Endothelial cell (in vitro differentiated cells): Measurements from ENCODE around the gene SLC12A9. TPM values are rescaled to one million over a fixed set of nuclear protein-coding genes. Genes with fewer than 3 reads are reported as not detected.
A peak's percentile ranks its signal among the peaks of the same experiment; 100 is the strongest.

ENCODE experiments used
- DNase-seq: peaks from one replicate; pipeline ENCODE4 v3.0.0; 2021; ENCODE audit warnings: low spot score
- H3K27ac Mint-ChIP-seq: one replicate; pipeline ENCODE4 v1.8.0; 2021; ENCODE audit warnings: mixed read lengths, inconsistent platforms; ENCODE audit not compliant: unreplicated experiment
- H3K27me3 Mint-ChIP-seq: one replicate; pipeline ENCODE4 v1.8.0; 2021; ENCODE audit warnings: mild to moderate bottlenecking, moderate library complexity, mixed read lengths, inconsistent platforms; ENCODE audit not compliant: unreplicated experiment
- H3K36me3 Mint-ChIP-seq: one replicate; pipeline ENCODE4 v1.8.0; 2021; ENCODE audit warnings: mild to moderate bottlenecking, low read depth, mixed read lengths, inconsistent platforms; ENCODE audit not compliant: unreplicated experiment
- H3K4me1 Mint-ChIP-seq: one replicate; pipeline ENCODE4 v1.8.0; 2021; ENCODE audit warnings: mild to moderate bottlenecking, mixed read lengths, inconsistent platforms; ENCODE audit not compliant: unreplicated experiment
- H3K4me3 Mint-ChIP-seq: one replicate; pipeline ENCODE4 v1.8.0; 2021; ENCODE audit warnings: mild to moderate bottlenecking, mixed read lengths, inconsistent platforms; ENCODE audit not compliant: unreplicated experiment
- H3K9me3 Mint-ChIP-seq: one replicate; pipeline ENCODE4 v1.8.0; 2021; ENCODE audit warnings: mixed read lengths, inconsistent platforms; ENCODE audit not compliant: unreplicated experiment
- CTCF ChIP-seq: fragments of 200-600 bp; sonication (generic); IDR thresholded peaks from one replicate; pipeline ENCODE4 v1.5.0; 2021; ENCODE audit warnings: antibody characterized with exemption; ENCODE audit not compliant: unreplicated experiment
- total RNA-seq: library from RNA; stranded (reverse); fragmentation: NEBNext Ultra II Directional; extraction: Animal tissue kit (Norgen Biotek cat#: 25700); gene quantifications from one replicate; pipeline ENCODE4 v1.2.1, GENCODE V29; 2021; ENCODE audit not compliant: unreplicated experiment

The SLC12A9 gene
- total RNA-seq, 1 donor from 2014 or later: 60.5 TPM

- Mint-ChIP-seq H3K4me3 (no peak overlapping the region), H3K36me3 (peaks cover 60% of the 10 kb centered on the region)
Observed at GRCh38 chr7:100880645-100881044, 28.1 kb downstream of the SLC12A9 start.

GRCh38 chr7:100881136-100881535 is 28.6 kb downstream of the SLC12A9 start:
- DNase-seq: no peak
- Mint-ChIP-seq H3K9me3 (no peaks in the 10 kb centered on the region), H3K4me3 (no peak overlapping the region), H3K27ac (peak overlapping the region; percentile 48), H3K36me3 (peaks cover 64% of the 10 kb centered on the region), H3K27me3 (peaks cover 13% of the 10 kb centered on the region), H3K4me1 (peaks cover 45% of the 10 kb centered on the region)
- TF ChIP-seq CTCF: no peak

More at GRCh38 chr7:100880645-100881044, 28.1 kb downstream of the SLC12A9 start:
- Mint-ChIP-seq H3K27ac (peak overlapping the region; percentile 18), H3K9me3 (no peaks in the 10 kb centered on the region), H3K4me1 (peaks cover 45% of the 10 kb centered on the region), H3K27me3 (peaks cover 13% of the 10 kb centered on the region)
- TF ChIP-seq CTCF: no peak
- DNase-seq: no peak

- no peak for DNase-seq
- Mint-ChIP-seq H3K4me1 (peaks cover 46% of the 10 kb centered on the region), H3K27ac (no peak overlapping the region), H3K36me3 (peaks cover 68% of the 10 kb centered on the region), H3K9me3 (no peaks in the 10 kb centered on the region), H3K4me3 (no peak overlapping the region), H3K27me3 (peaks cover 10% of the 10 kb centered on the region)
- TF ChIP-seq CTCF: no peak
Observed at GRCh38 chr7:100882201-100882600, 29.7 kb downstream of the SLC12A9 start.

- Mint-ChIP-seq H3K9me3 (no peaks in the 10 kb centered on the region), H3K4me3 (peak overlapping the region; percentile 88), H3K27ac (peak overlapping the region; percentile 92), H3K36me3 (peaks cover 76% of the 10 kb centered on the region), H3K27me3 (peaks cover 15% of the 10 kb centered on the region), H3K4me1 (peaks cover 52% of the 10 kb centered on the region)
- no peak for TF ChIP-seq CTCF
- no peak for DNase-seq
Observed at GRCh38 chr7:100882785-100883526, 30.4 kb downstream of the SLC12A9 start.

GRCh38 chr7:100884736-100885439 is 32.4 kb downstream of the SLC12A9 start:
- TF ChIP-seq CTCF: no peak
- Mint-ChIP-seq H3K27ac (peak overlapping the region; percentile 32), H3K4me1 (peaks cover 50% of the 10 kb centered on the region), H3K4me3 (peak overlapping the region; percentile 78), H3K36me3 (peaks cover 78% of the 10 kb centered on the region), H3K9me3 (no peaks in the 10 kb centered on the region), H3K27me3 (peaks cover 20% of the 10 kb centered on the region)
- no peak for DNase-seq
